HepG2 (cell line): ENCODE measurements around the gene TTC28. TPM values are rescaled to one million over a fixed set of nuclear protein-coding genes. Genes with fewer than 3 reads are reported as not detected.
A peak's percentile ranks its signal among the peaks of the same experiment; 100 is the strongest.

Source experiments
- ARHGAP35 ChIP-seq: sonication (generic); formaldehyde crosslinking; IDR thresholded peaks from 2 replicates; pipeline ENCODE4 v1.9.0; 2022; ENCODE audit warnings: mild to moderate bottlenecking, inconsistent platforms, moderate library complexity, missing genetic modification reagents, borderline replicate concordance
- ATF7-NPFF ChIP-seq: sonication (generic); formaldehyde crosslinking; IDR thresholded peaks from 2 replicates; pipeline ENCODE4 v1.8.1; 2023; ENCODE audit warnings: mild to moderate bottlenecking, low read depth, missing genetic modification reagents, moderate library complexity
- CC2D1A ChIP-seq: sonication (generic); formaldehyde crosslinking; IDR thresholded peaks from 2 replicates; pipeline ENCODE4 v1.8.1; 2023; ENCODE audit warnings: mild to moderate bottlenecking, missing genetic modification reagents
- GMEB1 ChIP-seq: sonication (generic); formaldehyde crosslinking; IDR thresholded peaks from 2 replicates; pipeline ENCODE4 v1.5.1; 2020; ENCODE audit warnings: missing genetic modification reagents, mild to moderate bottlenecking, borderline replicate concordance
- HDAC1 ChIP-seq: sonication (generic); formaldehyde crosslinking; IDR thresholded peaks from 2 replicates; pipeline ENCODE4 v1.5.1; 2020; ENCODE audit warnings: mild to moderate bottlenecking, missing genetic modification reagents
- KDM5A ChIP-seq: fragments of 200-600 bp; sonication (generic); IDR thresholded peaks from 2 replicates; pipeline ENCODE4 v1.7.0; 2018; ENCODE audit warnings: antibody characterized with exemption, mild to moderate bottlenecking, low read length, borderline replicate concordance
- MAX ChIP-seq: IDR thresholded peaks from 2 replicates; pipeline ENCODE4 v1.6.1; 2012; ENCODE audit warnings: inconsistent platforms
- MED1 ChIP-seq: sonication (generic); formaldehyde crosslinking; IDR thresholded peaks from 2 replicates; pipeline ENCODE4 v1.4.0; 2020; ENCODE audit warnings: missing genetic modification reagents
- MED8 ChIP-seq: sonication (generic); formaldehyde crosslinking; IDR thresholded peaks from 2 replicates; pipeline ENCODE4 v1.8.1; 2023; ENCODE audit warnings: mild to moderate bottlenecking, missing genetic modification reagents; ENCODE audit not compliant: insufficient replicate concordance
- MLXIP ChIP-seq: sonication (generic); formaldehyde crosslinking; IDR thresholded peaks from 2 replicates; pipeline ENCODE4 v1.9.0; 2021; ENCODE audit warnings: missing genetic modification reagents, borderline replicate concordance
- PHF8 ChIP-seq: sonication (generic); formaldehyde crosslinking; IDR thresholded peaks from 2 replicates; pipeline ENCODE4 v1.5.0; 2020; ENCODE audit warnings: missing genetic modification reagents
- POLR2G ChIP-seq: fragments of 200-400 bp; formaldehyde crosslinking; IDR thresholded peaks from 2 replicates; pipeline ENCODE4 v1.6.1; 2018; ENCODE audit warnings: mild to moderate bottlenecking, low read depth, low read length, moderate library complexity
- REPIN1 ChIP-seq: sonication (generic); formaldehyde crosslinking; IDR thresholded peaks from 2 replicates; pipeline ENCODE4 v1.8.0; 2022; ENCODE audit warnings: missing genetic modification reagents, low read depth, mild to moderate bottlenecking, borderline replicate concordance
- TFDP1 ChIP-seq: IDR thresholded peaks from 2 replicates; pipeline ENCODE4 v1.6.1; 2016; ENCODE audit warnings: missing compliant biosample characterization, missing genetic modification reagents, borderline replicate concordance
- YY1 ChIP-seq: IDR thresholded peaks from 2 replicates; pipeline ENCODE4 v1.6.1; 2011; ENCODE audit warnings: low read length, low read depth, moderate library complexity, mild to moderate bottlenecking; ENCODE audit not compliant: insufficient read depth, insufficient replicate concordance
- ZBTB7A ChIP-seq: sonication (generic); formaldehyde crosslinking; IDR thresholded peaks from 2 replicates; pipeline ENCODE4 v1.8.0; 2022; ENCODE audit warnings: mild to moderate bottlenecking, missing genetic modification reagents
- ZFAT ChIP-seq: sonication (generic); formaldehyde crosslinking; conservative IDR thresholded peaks from 2 replicates; pipeline ENCODE4 v1.8.1; 2023; ENCODE audit warnings: missing genetic modification reagents, inconsistent platforms
- ZFP90 ChIP-seq: sonication (generic); formaldehyde crosslinking; IDR thresholded peaks from 2 replicates; pipeline ENCODE4 v1.8.0; 2022; ENCODE audit warnings: missing genetic modification reagents, mild to moderate bottlenecking, inconsistent platforms, borderline replicate concordance
- ZNF317 ChIP-seq: sonication (generic); formaldehyde crosslinking; IDR thresholded peaks from 2 replicates; pipeline ENCODE4 v1.5.0; 2020; ENCODE audit warnings: mild to moderate bottlenecking, missing genetic modification reagents
- ZNF33B ChIP-seq: sonication (generic); formaldehyde crosslinking; IDR thresholded peaks from 2 replicates; pipeline ENCODE4 v1.5.1; 2020; ENCODE audit warnings: mild to moderate bottlenecking, missing genetic modification reagents
- ZNF550 ChIP-seq: sonication (generic); formaldehyde crosslinking; IDR thresholded peaks from 2 replicates; pipeline ENCODE4 v1.4.0; 2020; ENCODE audit warnings: mild to moderate bottlenecking, missing genetic modification reagents, borderline replicate concordance
- ZNF713 ChIP-seq: sonication (generic); formaldehyde crosslinking; IDR thresholded peaks from 2 replicates; pipeline ENCODE4 v1.4.0; 2020; ENCODE audit warnings: mild to moderate bottlenecking, missing genetic modification reagents
- polyA plus RNA-seq, 8 experiments: library from polyadenylated mRNA; depleted of rRNA in 3 of 8; stranded (reverse) in 7 of 8; unstranded in 1 of 8; fragments of >200 nt; fragmentation: Illumina TruSeq in 4 of 8; extraction: Trizol in 4 of 8; gene quantifications; 2 replicates each; pipeline versions ENCODE4 v1.2.1 to v1.2.3, GENCODE V29; 2011 to 2016; ENCODE audit warnings: low read depth in 4 of 8, missing spikeins in 1 of 8, mixed read lengths in 1 of 8; ENCODE audit not compliant: insufficient read depth in 1 of 8
- total RNA-seq, 5 experiments: library from RNA; depleted of rRNA; stranded (reverse); fragments of >200 nt; fragmentation: Illumina TruSeq; extraction: Trizol; gene quantifications; 2 replicates each; pipeline ENCODE4 v1.2.3, GENCODE V29; 2016; ENCODE audit warnings: low read depth in 1 of 5

The TTC28 gene
- total and polyA plus RNA-seq, 2 of the 13 experiments (the other 11 are each of a cell fraction or from before 2014, with no cell fraction given): 4.2 to 13.1 TPM

GRCh38 chr22:28679611-28680287, at the start of gene TTC28 (continued):
- TF ChIP-seq GMEB1 (CRISPR knock-in tag) (peak; percentile 48; the same call in 1 of the 2 replicates), TFDP1 (CRISPR knock-in tag) (peak; percentile 75; the same call in 1 of the 2 replicates), KDM5A (peak; percentile 52), YY1 (peak; percentile 84), CC2D1A (CRISPR knock-in tag) (0 out of 2 replicates have a peak, but pooled peaks have one; percentile 23), REPIN1 (peak; percentile 89), ZFAT (CRISPR knock-in tag) (0 out of 2 replicates have a peak, but pooled peaks have one; percentile 3), MED8 (CRISPR knock-in tag) (peak; percentile 41), ZNF317 (CRISPR knock-in tag) (0 out of 2 replicates have a peak, but pooled peaks have one; percentile 38), ZNF713 (CRISPR knock-in tag) (0 out of 2 replicates have a peak, but pooled peaks have one; percentile 70), ZBTB7A (peak; percentile 93; the same call in 1 of the 2 replicates), POLR2G (peak; percentile 58), ARHGAP35 (CRISPR knock-in tag) (peak; percentile 76; the same call in 1 of the 2 replicates), ZFP90 (CRISPR knock-in tag) (peak; percentile 73), MED1 (CRISPR knock-in tag) (0 out of 2 replicates have a peak, but pooled peaks have one; percentile 1), HDAC1 (CRISPR knock-in tag) (peak; percentile 65), ZNF33B (CRISPR knock-in tag) (peak; percentile 39; the same call in 1 of the 2 replicates), MLXIP (CRISPR knock-in tag) (0 out of 2 replicates have a peak, but pooled peaks have one; percentile 17), ZNF550 (CRISPR knock-in tag) (peak; percentile 72; the same call in 1 of the 2 replicates), PHF8 (CRISPR knock-in tag) (0 out of 2 replicates have a peak, but pooled peaks have one; percentile 36), MAX (peak; percentile 83), ATF7-NPFF (CRISPR knock-in tag) (peak; percentile 91)
